Smooth muscle cell of bladder (primary cell): ENCODE results near the gene MAPK8IP3. TPM values are rescaled to one million over a fixed set of nuclear protein-coding genes. Genes with fewer than 3 reads are reported as not detected.

ENCODE experiments used
- total RNA-seq: library from RNA; depleted of rRNA; stranded (reverse); fragments of >200 nt; gene quantifications from 2 replicates; pipeline ENCODE4 v1.2.3, GENCODE V29; 2014

MAPK8IP3 gene, protein sequence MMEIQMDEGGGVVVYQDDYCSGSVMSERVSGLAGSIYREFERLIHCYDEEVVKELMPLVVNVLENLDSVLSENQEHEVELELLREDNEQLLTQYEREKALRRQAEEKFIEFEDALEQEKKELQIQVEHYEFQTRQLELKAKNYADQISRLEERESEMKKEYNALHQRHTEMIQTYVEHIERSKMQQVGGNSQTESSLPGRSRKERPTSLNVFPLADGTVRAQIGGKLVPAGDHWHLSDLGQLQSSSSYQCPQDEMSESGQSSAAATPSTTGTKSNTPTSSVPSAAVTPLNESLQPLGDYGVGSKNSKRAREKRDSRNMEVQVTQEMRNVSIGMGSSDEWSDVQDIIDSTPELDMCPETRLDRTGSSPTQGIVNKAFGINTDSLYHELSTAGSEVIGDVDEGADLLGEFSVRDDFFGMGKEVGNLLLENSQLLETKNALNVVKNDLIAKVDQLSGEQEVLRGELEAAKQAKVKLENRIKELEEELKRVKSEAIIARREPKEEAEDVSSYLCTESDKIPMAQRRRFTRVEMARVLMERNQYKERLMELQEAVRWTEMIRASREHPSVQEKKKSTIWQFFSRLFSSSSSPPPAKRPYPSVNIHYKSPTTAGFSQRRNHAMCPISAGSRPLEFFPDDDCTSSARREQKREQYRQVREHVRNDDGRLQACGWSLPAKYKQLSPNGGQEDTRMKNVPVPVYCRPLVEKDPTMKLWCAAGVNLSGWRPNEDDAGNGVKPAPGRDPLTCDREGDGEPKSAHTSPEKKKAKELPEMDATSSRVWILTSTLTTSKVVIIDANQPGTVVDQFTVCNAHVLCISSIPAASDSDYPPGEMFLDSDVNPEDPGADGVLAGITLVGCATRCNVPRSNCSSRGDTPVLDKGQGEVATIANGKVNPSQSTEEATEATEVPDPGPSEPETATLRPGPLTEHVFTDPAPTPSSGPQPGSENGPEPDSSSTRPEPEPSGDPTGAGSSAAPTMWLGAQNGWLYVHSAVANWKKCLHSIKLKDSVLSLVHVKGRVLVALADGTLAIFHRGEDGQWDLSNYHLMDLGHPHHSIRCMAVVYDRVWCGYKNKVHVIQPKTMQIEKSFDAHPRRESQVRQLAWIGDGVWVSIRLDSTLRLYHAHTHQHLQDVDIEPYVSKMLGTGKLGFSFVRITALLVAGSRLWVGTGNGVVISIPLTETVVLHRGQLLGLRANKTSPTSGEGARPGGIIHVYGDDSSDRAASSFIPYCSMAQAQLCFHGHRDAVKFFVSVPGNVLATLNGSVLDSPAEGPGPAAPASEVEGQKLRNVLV (N-terminal part only)
- 34.0 and 41.1 TPM in 2 replicates for total RNA-seq

DNA sequence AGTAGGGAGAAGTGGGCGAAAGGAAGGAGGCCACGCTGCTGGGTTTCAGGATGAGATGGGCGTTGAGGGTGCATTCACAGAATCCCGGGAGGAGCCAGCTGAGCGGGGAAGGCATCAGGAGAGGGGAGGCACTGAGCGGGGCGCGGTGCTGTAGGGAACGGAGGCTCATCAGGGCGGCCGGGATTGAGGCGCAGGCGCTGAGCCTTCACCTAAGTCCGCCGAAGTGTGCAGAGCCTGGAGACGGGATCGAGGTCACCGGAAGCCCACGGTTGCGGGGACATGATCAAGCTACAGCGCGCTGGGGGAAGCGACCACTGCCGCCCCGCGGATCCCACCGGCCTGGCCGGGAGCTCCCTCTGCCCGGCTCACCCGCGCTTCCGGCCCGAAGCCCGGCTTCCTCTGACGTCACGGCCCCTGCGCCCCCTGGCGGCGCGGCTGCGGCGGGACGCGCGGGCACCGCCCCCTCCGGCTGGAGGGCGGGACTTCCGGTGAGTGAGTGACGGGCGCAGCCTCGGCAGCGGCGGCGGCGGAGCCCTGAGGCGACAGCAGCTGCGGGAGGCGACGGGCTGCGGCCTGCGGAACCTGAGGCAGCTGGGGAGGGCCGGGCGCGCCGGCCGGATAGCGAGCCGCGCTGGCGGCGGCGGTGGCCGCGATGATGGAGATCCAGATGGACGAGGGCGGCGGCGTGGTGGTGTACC lies at the start of gene MAPK8IP3:
Gene MAPK8IP3, plus strand, starts transcription at position 508 of the 698 bp plus-strand sequence. Its CDS starts 145 bp downstream, at position 653.

DNA sequence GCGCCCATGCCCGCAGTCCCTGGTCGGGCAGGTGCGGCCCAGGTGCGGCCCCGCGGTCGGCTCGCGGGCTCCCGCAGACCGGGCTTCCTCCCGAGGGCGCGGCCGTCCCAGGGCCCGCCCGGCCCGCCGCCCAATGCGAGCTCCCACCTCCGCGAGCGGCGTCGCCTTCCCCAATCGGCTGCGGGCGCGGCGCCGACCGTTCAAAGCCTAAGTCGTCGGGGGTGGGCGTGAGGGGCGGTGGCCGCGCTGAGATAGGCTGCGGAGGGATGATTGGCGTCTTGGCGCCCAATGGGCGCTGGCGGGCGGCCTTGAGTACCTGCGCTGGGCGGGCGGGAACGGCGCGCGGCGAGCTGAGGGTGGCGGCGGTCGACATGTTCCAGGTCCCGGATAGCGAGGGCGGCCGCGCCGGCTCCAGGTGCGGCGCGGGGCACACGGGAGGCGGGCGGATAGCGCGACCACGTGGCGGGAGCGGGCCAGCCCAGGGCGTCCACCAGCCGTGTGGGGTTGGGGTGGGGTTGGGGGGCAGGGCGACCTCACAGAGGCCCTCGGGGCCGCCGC lies 28.0 kb upstream of the MAPK8IP3 start, which contains the start of gene JPT2:
Gene JPT2, plus strand, starts transcription at position 338 of the 558 bp plus-strand sequence. Its CDS starts 34 bp downstream, at position 372.

DNA sequence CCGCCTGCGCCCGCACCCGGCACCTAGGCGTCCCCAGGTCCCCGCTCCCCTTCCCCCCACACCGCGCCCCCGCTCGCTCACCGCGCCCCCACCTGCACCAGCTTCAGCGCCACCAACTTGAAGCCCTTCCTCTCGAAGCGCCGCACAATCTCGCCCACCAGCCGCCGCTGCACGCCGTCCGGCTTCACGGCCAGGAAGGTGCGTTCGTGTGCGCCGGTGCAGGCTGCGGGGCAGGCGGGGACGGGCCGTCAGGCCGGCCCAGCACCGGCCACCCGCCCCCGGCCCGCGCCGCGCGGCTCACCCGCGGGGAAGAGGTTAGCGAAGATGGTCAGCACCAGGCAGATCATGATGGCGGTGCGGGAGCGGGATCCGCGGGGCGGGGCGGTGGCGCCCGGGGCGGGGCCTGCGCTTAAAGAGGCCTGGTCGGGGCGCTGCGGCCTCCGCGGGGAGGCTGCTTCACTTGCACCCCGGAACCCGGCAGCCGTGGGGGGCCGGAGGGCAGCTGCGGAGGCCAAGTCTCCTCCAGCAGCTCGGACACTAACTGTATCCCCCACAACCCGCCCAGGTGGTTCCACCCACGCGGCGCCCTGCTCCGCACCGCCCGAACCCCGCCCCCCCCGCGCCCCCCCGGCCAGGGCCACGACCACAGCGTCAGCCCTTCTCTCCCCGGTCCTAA lies 65.3 kb downstream of the MAPK8IP3 start, which contains the start of gene NME3:
Gene NME3, minus strand, starts transcription at position 356 of the 676 bp plus-strand sequence. Its CDS starts 9 bp downstream, at position 347.

DNA sequence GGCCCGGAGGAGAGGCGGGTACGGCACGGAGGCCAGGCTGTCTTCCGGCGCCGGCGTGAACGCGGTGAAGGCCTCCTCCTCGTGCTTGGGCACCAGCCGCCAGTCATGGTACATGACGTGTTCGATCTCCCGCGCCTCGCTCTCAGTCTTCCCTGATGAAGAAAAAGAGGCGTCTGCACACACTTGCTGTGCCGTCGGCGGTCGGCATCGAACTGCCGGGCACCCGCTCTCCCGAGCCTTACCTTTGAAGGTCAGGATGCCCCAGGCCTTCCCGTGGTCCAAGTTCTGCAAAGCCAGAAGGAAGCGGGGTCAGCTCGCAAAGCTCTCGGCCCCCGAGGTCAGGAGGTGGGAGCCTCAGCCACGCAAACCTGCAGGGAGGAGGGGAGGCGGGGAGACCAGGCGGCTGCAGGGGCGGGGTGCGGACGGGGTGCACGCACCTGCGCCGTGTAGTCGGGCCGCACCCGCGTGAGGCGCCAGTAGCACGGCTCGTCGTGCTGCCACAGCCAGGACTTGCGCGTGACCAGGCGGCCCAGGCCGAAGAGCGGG lies 66.4 kb downstream of the MAPK8IP3 start, which contains the start of gene EME2:
Gene EME2, plus strand, starts transcription at position 449 of the 546 bp plus-strand sequence. CDS start 418 bp downstream, outside the sequence.

DNA sequence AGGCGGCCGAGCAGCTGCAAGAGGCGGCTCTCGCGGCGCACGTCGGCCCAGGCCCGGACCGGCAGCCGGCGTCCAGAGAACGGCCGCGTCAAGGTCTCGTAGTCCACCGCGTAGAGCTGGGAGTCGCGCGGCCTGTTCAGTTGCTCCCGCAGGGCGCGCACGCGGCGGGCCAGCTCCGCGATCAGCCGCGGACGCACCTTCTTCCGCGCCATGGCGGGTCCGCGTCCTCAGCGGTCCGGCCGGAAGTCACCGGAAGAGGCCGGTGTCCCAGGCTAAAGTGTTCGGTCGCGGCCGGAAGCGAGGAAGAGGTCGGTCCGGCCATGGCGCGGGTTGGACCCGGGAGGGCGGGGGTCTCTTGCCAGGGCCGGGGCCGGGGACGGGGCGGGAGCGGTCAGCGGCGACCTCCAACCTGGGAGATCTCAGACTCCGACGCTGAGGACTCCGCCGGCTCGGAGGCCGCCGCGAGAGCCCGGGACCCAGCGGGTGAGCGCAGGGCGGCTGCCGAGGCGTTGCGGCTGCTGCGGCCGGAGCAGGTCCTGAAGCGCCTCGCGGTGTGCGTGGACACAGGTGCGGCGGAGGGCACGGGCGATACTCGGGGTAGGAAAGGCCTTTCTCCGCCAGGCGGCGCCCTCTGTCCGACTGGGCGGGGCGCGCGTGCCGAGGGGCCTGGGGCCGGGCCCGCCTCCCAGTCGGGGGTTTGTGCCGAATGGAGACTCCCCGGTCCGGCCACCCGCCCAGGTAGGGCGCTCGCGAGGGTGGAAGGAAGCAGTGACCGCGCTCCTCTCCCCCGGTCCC lies 67.1 kb downstream of the MAPK8IP3 start, which contains the start of gene MRPS34:
Gene MRPS34, minus strand, starts transcription at position 227 of the 795 bp plus-strand sequence. Its CDS starts 15 bp downstream, at position 212.

DNA sequence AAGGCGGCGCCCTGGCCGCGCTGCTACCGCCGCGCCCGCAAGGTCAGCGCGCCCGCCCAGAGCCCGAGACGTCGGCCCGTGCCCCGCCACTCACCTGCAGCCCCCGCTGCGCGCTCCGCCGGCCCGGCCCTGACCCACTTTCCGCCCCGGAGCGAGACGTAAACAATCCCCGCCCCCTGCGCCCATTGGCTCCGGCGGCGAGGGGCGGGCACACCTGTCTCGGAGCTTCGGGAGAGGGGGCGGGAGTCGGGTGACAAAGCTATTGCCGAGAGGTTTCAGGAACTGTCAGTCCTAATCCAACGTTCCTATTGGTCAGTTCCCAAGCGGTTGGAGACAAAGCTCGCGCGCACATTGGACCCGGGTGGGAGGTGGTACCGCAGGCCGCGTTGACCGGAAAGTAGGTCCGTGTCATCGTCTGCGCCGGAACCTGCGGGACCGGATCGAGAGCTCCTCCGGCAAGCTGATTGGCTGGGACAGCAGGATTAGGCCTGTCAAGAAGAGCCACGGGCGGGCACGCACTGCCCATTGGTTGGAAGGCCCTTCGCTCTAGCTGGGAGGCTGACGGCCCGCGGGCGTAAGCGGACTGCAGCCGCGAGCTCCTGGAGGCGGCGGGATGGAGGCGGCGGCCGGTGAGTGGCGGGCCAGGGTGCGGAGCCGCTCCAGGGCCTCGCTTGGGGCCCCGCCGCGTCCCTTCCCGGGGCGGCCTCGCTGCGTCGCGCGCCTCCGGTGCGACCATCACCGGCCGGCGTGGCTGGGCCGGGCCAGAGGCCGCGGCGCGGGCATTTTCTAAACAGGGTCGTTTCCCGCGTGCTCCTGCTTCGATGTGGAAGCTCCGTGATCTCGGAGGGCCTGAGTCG lies 76.6 kb downstream of the MAPK8IP3 start, which contains the start of the genes NUBP2 and SPSB3:
Gene NUBP2, plus strand, starts transcription at position 553 of the 857 bp plus-strand sequence. Its CDS starts 61 bp downstream, at position 614.
Gene SPSB3, minus strand, starts transcription at position 164 of the 857 bp plus-strand sequence. CDS start 1,088 bp downstream, outside the sequence.

DNA sequence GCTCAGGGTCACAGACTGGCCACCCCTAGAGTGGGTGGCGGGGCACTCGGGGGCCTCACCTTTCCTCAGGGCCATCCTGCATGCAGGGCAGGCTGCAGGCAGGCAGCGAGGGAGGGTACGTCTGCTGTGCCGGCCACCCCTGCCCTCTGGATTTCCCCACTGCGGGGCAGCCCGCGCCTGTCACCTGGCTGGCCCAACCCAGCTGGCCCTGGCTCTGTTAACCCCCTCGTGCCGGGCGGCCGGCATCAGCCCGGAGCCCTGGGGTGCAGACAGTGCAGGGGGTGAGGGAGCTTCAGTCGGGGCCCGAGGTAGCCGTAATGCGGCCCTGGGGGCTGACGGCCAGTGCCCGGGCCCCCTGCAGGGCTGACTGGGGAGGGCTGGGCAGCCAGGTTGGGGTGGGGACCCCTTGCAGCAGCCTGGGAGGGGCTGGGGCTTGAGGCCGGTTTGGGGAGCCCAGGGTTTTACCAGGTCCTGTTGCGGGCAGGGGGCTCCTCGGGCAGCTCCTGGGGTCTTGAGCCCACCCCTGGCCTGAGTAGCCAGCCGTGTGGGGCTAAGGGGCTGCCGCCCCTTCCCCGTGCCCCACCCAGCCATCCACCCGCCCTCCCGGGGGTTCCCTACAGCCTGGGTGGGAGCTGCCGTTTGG lies 87.7 kb downstream of the MAPK8IP3 start, which contains the start of gene IGFALS:
Gene IGFALS, minus strand, starts transcription at position 128 of the 643 bp plus-strand sequence. Its CDS starts 53 bp downstream, at position 75.

Other genes with a start within 250 kb of the MAPK8IP3 start
- gene CLCN7, start 231.2 kb upstream of the MAPK8IP3 start, total RNA-seq = 50.6 and 91.4 TPM in 2 replicates
- 0.09 TPM in 1 of 2 replicates, not detected in the other for gene PTX4, start 217.3 kb upstream of the MAPK8IP3 start, total RNA-seq
- gene TELO2, start 212.8 kb upstream of the MAPK8IP3 start, total RNA-seq = 7.1 and 9.9 TPM in 2 replicates
- 13.0 and 14.1 TPM in 2 replicates for gene TMEM204, start 172.5 kb upstream of the MAPK8IP3 start, total RNA-seq
- 25.0 and 36.9 TPM in 2 replicates for gene IFT140, start 94.1 kb upstream of the MAPK8IP3 start, total RNA-seq
- 3.7 and 5.3 TPM in 2 replicates for gene CRAMP1, start 93.8 kb upstream of the MAPK8IP3 start, total RNA-seq
- gene JPT2, start 27.9 kb upstream of the MAPK8IP3 start, total RNA-seq = 13.7 and 14.2 TPM in 2 replicates
- 48.9 and 58.7 TPM in 2 replicates for gene NME3, start 65.3 kb downstream of the MAPK8IP3 start, total RNA-seq
- gene EME2, start 66.6 kb downstream of the MAPK8IP3 start, total RNA-seq = 6.4 and 10.8 TPM in 2 replicates
- gene MRPS34, start 66.9 kb downstream of the MAPK8IP3 start, total RNA-seq = 74.0 and 77.1 TPM in 2 replicates
- gene SPSB3, start 76.4 kb downstream of the MAPK8IP3 start, total RNA-seq = 22.3 and 28.1 TPM in 2 replicates
- 49.5 and 49.8 TPM in 2 replicates for gene NUBP2, start 76.8 kb downstream of the MAPK8IP3 start, total RNA-seq
- gene IGFALS, start 87.5 kb downstream of the MAPK8IP3 start, total RNA-seq = under 0.01 and 0.09 TPM in 2 replicates
- gene HAGH, start 120.6 kb downstream of the MAPK8IP3 start, total RNA-seq = 35.1 and 58.0 TPM in 2 replicates
- 44.4 and 101 TPM in 2 replicates for gene FAHD1, start 121.0 kb downstream of the MAPK8IP3 start, total RNA-seq
- 0.28 TPM in 1 of 2 replicates, not detected in the other for gene MEIOB, start 166.0 kb downstream of the MAPK8IP3 start, total RNA-seq
- gene HS3ST6, start 212.2 kb downstream of the MAPK8IP3 start, total RNA-seq = not detected in 2 replicates
- gene MSRB1, start 237.0 kb downstream of the MAPK8IP3 start, total RNA-seq = 7.4 and 9.5 TPM in 2 replicates
- not detected in 2 replicates for gene RPL3L, start 248.5 kb downstream of the MAPK8IP3 start, total RNA-seq